Urinary bladder (tissue), 4 donors: ENCODE data around the gene SCYL1. TPM values are rescaled to one million over a fixed set of nuclear protein-coding genes. Genes with fewer than 3 reads are reported as not detected.
A peak's percentile ranks its signal among the peaks of the same experiment; 100 is the strongest.

ENCODE experiments used
- DNase-seq: peaks from one replicate; pipeline ENCODE4 v3.0.0-alpha.2; 2015; ENCODE audit errors: extremely low spot score
- H3K27ac ChIP-seq: one replicate; pipeline ENCODE4 v1.5.1; 2013; ENCODE audit warnings: low read depth, mild to moderate bottlenecking, moderate library complexity
- H3K36me3 ChIP-seq: one replicate; pipeline ENCODE4 v1.6.1; 2013; ENCODE audit warnings: mild to moderate bottlenecking, moderate library complexity; ENCODE audit not compliant: insufficient read depth
- H3K4me1 ChIP-seq: one replicate; pipeline ENCODE4 v1.6.1; 2013; ENCODE audit warnings: mild to moderate bottlenecking, moderate library complexity; ENCODE audit not compliant: insufficient read depth
- H3K4me3 ChIP-seq: one replicate; pipeline ENCODE4 v1.5.1; 2013; ENCODE audit warnings: low read depth, low read length
- WGBS: extraction: QIAGEN DNeasy Blood & Tissue Kit; methylation state at CpG from one replicate; pipeline ENCODE4 v1.1.7; 2013; 5-methylcytosine and 5-hydroxymethylcytosine counted together
- polyA plus RNA-seq: library from polyadenylated mRNA; stranded (reverse); fragments of 200-250 nt; gene quantifications from one replicate; pipeline ENCODE4 v1.2.3, GENCODE V29; 2013
- total RNA-seq: library from RNA; depleted of rRNA; stranded (reverse); fragments of >200 nt; gene quantifications from one replicate; pipeline ENCODE4 v1.2.3, GENCODE V29; 2014
- donor health status: healthy with polysubstance abuse.
- donor health status: healthy.

Gene SCYL1
- total and polyA plus RNA-seq, 2 donors = 43.4 to 82.0 TPM

- Histone ChIP-seq H3K4me1 (peaks cover 1% of the 10 kb centered on the region), H3K36me3 (no peaks in the 10 kb centered on the region), H3K27ac (peak within 1 kb of the TSS; percentile 100), H3K4me3 (peak within 1 kb of the TSS; percentile 78)
- peak; percentile 94 for DNase-seq
- under 1% methylated on average over 24 of the region's 24 CpGs for WGBS
These were observed 25.7 kb upstream of the SCYL1 start, which contains the start of gene MALAT1 for GRCh38 chr11:65498977-65499712. MALAT1 (plus strand) TSS chr11:65499045.

- Histone ChIP-seq H3K4me3 (peak overlapping the region; percentile 78), H3K27ac (peak overlapping the region; percentile 98), H3K36me3 (no peaks in the 10 kb centered on the region), H3K4me1 (peaks cover 1% of the 10 kb centered on the region)
- WGBS = 0% methylated on average over 3 of the region's 3 CpGs
- no peak for DNase-seq
These were observed 25.0 kb upstream of the SCYL1 start for GRCh38 chr11:65499713-65500386.

GRCh38 chr11:65500387-65501185 lies 24.3 kb upstream of the SCYL1 start:
- Histone ChIP-seq H3K4me3 (peak overlapping the region; percentile 74), H3K27ac (peak overlapping the region; percentile 98), H3K36me3 (peaks cover 3% of the 10 kb centered on the region), H3K4me1 (peaks cover 1% of the 10 kb centered on the region)
- DNase-seq = no peak
- under 1% methylated on average over 20 of the region's 20 CpGs for WGBS

GRCh38 chr11:65501186-65501471 lies 23.8 kb upstream of the SCYL1 start:
- WGBS = 0% methylated on average over 2 of the region's 2 CpGs
- Histone ChIP-seq H3K4me3 (peak overlapping the region; percentile 74), H3K27ac (peak overlapping the region; percentile 98), H3K36me3 (peaks cover 3% of the 10 kb centered on the region), H3K4me1 (peaks cover 1% of the 10 kb centered on the region)
- no peak for DNase-seq

GRCh38 chr11:65501472-65502273 lies 23.2 kb upstream of the SCYL1 start:
- peak overlapping the region; percentile 98 for H3K27ac ChIP-seq
- H3K4me3 ChIP-seq = peak overlapping the region; percentile 74
- H3K36me3 ChIP-seq = peaks cover 3% of the 10 kb centered on the region
- 0% methylated on average over 3 of the region's 3 CpGs for WGBS
- DNase-seq = no peak
- H3K4me1 ChIP-seq = peaks cover 1% of the 10 kb centered on the region

GRCh38 chr11:65502274-65502554 lies 22.7 kb upstream of the SCYL1 start:
- DNase-seq = no peak
- H3K36me3 ChIP-seq = peaks cover 3% of the 10 kb centered on the region
- no peaks in the 10 kb centered on the region for H3K4me1 ChIP-seq
- peak overlapping the region; percentile 74 for H3K4me3 ChIP-seq
- peak overlapping the region; percentile 98 for H3K27ac ChIP-seq

GRCh38 chr11:65502555-65503367 lies 22.1 kb upstream of the SCYL1 start:
- DNase-seq = no peak
- Histone ChIP-seq H3K4me1 (no peaks in the 10 kb centered on the region), H3K27ac (no peak overlapping the region), H3K36me3 (peaks cover 3% of the 10 kb centered on the region), H3K4me3 (peak overlapping the region; percentile 74)
- 0% methylated on average over 6 of the region's 6 CpGs for WGBS

- no peak overlapping the region for H3K27ac ChIP-seq
- peak overlapping the region; percentile 74 for H3K4me3 ChIP-seq
- H3K36me3 ChIP-seq = peaks cover 3% of the 10 kb centered on the region
- 1% methylated on average over 3 of the region's 3 CpGs for WGBS
- no peak for DNase-seq
- H3K4me1 ChIP-seq = no peaks in the 10 kb centered on the region
These were observed 21.4 kb upstream of the SCYL1 start for GRCh38 chr11:65503368-65503948.

GRCh38 chr11:65503949-65504673 lies 20.8 kb upstream of the SCYL1 start:
- peak; percentile 59 for DNase-seq
- H3K4me3 ChIP-seq = peak overlapping the region; percentile 74
- H3K36me3 ChIP-seq = peaks cover 3% of the 10 kb centered on the region

GRCh38 chr11:65504674-65505465 lies 20.0 kb upstream of the SCYL1 start:
- peak overlapping the region; percentile 74 for H3K4me3 ChIP-seq
- no peaks in the 10 kb centered on the region for H3K4me1 ChIP-seq
- 6% methylated on average over 8 of the region's 8 CpGs for WGBS
- DNase-seq = no peak
- H3K36me3 ChIP-seq = peaks cover 3% of the 10 kb centered on the region
- H3K27ac ChIP-seq = peak overlapping the region; percentile 67

More at GRCh38 chr11:65503949-65504673, 20.8 kb upstream of the SCYL1 start:
- Histone ChIP-seq H3K27ac (no peak overlapping the region), H3K4me1 (no peaks in the 10 kb centered on the region)
- WGBS = under 1% methylated on average over 3 of the region's 3 CpGs

GRCh38 chr11:65505466-65506289 lies 19.2 kb upstream of the SCYL1 start:
- Histone ChIP-seq H3K27ac (peak overlapping the region; percentile 67), H3K4me3 (peak overlapping the region; percentile 74), H3K4me1 (no peaks in the 10 kb centered on the region), H3K36me3 (peaks cover 3% of the 10 kb centered on the region)
- 14% methylated on average over 12 of the region's 12 CpGs for WGBS
- DNase-seq = no peak
